Measurements from ENCODE around the gene APBA2.
A peak's percentile ranks its signal among the peaks of the same experiment; 100 is the strongest.
"Not testable (repeated sequence)": the region's sequence is repeated elsewhere in the genome, so short reads cannot be mapped to it uniquely, and the experiment has no call there.

Gene APBA2

GRCh38 chr15:28879551-28879950 lies 6.2 kb upstream of the APBA2 start:
- DNase-seq = no peak

GRCh38 chr15:28880680-28881079 lies 5.1 kb upstream of the APBA2 start:
- no peak for DNase-seq

- DNase-seq = no peak
Observed at GRCh38 chr15:28881170-28881569, 4.6 kb upstream of the APBA2 start.

GRCh38 chr15:28881600-28881999 lies 4.2 kb upstream of the APBA2 start:
- DNase-seq = no peak

- DNase-seq = no peak
Observed at GRCh38 chr15:28884151-28884940, 1.4 kb upstream of the APBA2 start.

GRCh38 chr15:28885128-28885629 lies 595 bp upstream of the APBA2 start:
- no peak for DNase-seq

- DNase-seq = no peak
Observed at GRCh38 chr15:28886431-28887338, 911 bp downstream of the APBA2 start.

- DNase-seq = no peak
Observed at GRCh38 chr15:28887339-28888174, 1.8 kb downstream of the APBA2 start.

- no peak for DNase-seq
Observed at GRCh38 chr15:28888302-28888894, 2.6 kb downstream of the APBA2 start.

GRCh38 chr15:28888900-28889299 lies 3.1 kb downstream of the APBA2 start:
- DNase-seq = no peak

GRCh38 chr15:28889346-28889745 lies 3.6 kb downstream of the APBA2 start:
- DNase-seq = no peak

GRCh38 chr15:28889871-28890270 lies 4.1 kb downstream of the APBA2 start:
- not testable (repeated sequence) for DNase-seq

GRCh38 chr15:28890291-28890690 lies 4.5 kb downstream of the APBA2 start:
- not testable (repeated sequence) for DNase-seq

- DNase-seq = no peak
Observed at GRCh38 chr15:28890711-28891495, 5.1 kb downstream of the APBA2 start.

GRCh38 chr15:28891588-28891987 lies 5.8 kb downstream of the APBA2 start:
- DNase-seq = no peak

GRCh38 chr15:28892789-28893610 lies 7.2 kb downstream of the APBA2 start:
- DNase-seq = peak; percentile 19

GRCh38 chr15:28894631-28895030 lies 8.9 kb downstream of the APBA2 start:
- DNase-seq = no peak

- no peak for DNase-seq
Observed at GRCh38 chr15:28895146-28895545, 9.4 kb downstream of the APBA2 start.

- no peak for DNase-seq
Observed at GRCh38 chr15:28895566-28895965, 9.8 kb downstream of the APBA2 start.

GRCh38 chr15:28896951-28897350 lies 11.2 kb downstream of the APBA2 start:
- no peak for DNase-seq
